ENCODE measurements around the gene MRPL4.

Gene MRPL4

DNA sequence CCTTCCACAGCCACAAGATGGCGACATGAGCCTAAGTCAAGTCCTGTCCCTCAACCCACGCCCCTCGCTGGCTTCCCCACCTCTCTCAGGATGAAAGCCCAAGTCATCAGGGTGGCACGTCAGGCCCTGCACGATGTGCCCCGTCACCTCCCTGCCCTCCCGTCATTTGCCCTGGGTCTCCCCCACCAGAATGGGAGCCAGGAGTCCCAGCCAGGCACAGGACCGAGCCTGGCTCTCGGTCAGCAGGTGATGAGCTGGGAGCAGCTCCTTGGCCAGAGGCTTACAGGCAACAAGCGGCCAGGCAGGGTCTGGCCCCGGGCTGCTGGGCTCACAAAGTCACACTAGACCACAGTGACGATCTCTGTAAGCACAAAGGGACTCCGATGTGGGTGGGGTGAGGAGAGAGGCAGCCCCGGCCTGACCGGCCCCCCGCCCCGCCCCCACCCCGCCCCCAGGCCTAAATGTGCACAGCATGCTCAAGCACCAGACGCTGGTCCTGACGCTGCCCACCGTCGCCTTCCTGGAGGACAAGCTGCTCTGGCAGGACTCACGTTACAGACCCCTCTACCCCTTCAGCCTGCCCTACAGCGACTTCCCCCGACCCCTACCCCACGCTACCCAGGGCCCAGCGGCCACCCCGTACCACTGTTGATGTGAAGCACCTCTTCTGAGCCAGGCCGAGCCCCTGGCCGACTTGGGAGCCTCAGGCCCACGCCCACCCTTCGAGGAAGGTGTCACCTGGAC is 7.3 kb downstream of the MRPL4 start:
- Mint-ChIP-seq H3K27ac (peak overlapping the region; percentile 72), H3K27me3 (no peaks in the 10 kb centered on the region), H3K4me3 (no peak overlapping the region), H3K4me1 (peaks cover 14% of the 10 kb centered on the region), H3K36me3 (peaks cover 37% of the 10 kb centered on the region), H3K9me3 (no peaks in the 10 kb centered on the region)
- CTCF ChIA-PET: interaction anchor here (0.7 to 7.8 kb wide), 25 partner anchors 9 to 322 kb away, joined by 3 to 140 read pairs (median 5); partner anchors contain the start of genes CDC37, FDX2, ICAM1 and ICAM5
- peak; percentile 96 for DNase-seq

DNA sequence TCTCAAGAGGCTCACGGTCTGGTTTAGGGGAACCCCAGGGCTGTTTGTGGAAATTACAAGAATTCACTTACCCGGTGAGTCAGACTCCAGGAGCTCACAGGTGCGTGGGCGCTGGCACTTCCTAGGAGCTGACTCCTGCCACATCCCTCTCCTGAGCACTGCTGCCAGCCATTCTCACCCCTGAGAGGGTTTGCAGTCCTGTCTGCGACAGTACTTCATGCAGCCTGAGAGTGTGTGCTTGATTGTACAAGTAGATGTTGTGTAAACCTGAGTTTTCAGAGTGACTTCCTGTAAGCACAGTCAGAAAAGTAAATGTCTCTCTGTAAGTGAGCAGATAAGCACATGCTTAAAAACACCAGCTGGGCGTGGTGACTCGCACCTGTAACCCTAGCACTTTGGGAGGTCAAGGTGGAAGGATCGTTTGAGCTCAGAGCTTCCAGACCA is 8.1 kb downstream of the MRPL4 start:
- CTCF ChIA-PET: interaction anchor here (0.9 to 7.8 kb wide), 14 partner anchors 10 to 321 kb away, joined by 3 to 140 read pairs (median 4); partner anchors contain the start of genes ICAM1 and TYK2
- Mint-ChIP-seq H3K4me3 (no peak overlapping the region), H3K36me3 (peaks cover 31% of the 10 kb centered on the region), H3K9me3 (no peaks in the 10 kb centered on the region), H3K27me3 (no peaks in the 10 kb centered on the region), H3K4me1 (peaks cover 11% of the 10 kb centered on the region), H3K27ac (peak overlapping the region; percentile 72)
- DNase-seq: peak; percentile 36

DNA sequence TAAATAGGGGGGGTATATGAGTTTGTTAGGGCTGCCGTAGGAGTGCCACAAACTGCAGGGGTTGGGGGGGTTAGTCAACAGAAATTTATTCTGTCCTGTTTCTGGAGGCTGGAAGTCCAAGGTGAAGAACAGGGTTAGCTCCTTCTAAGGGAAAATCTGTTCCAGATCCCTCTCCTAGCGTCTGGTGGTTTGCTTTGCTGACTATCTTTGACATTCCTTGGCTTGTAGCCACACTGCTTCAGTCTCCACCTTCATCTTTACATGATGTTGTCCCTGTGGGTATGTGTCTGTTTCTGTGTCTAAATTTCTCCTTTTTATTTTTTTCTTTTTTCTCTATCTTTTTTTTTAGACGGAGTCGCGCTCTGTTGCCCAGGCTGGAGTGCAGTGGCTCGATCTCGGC is 10.8 kb downstream of the MRPL4 start:
- peaks cover 15% of the 10 kb centered on the region for H3K36me3 Mint-ChIP-seq
- CTCF ChIA-PET: interaction anchor here (7.8 kb wide), 1 partner anchor 124 kb away, joined by 140 read pairs; no protein-coding TSS in a partner anchor
- H3K27me3 Mint-ChIP-seq: no peaks in the 10 kb centered on the region
- H3K4me1 Mint-ChIP-seq: peaks cover 11% of the 10 kb centered on the region
- no peak for DNase-seq
- no peak overlapping the region for H3K4me3 Mint-ChIP-seq
- H3K9me3 Mint-ChIP-seq: no peaks in the 10 kb centered on the region
- H3K27ac Mint-ChIP-seq: no peak overlapping the region

DNA sequence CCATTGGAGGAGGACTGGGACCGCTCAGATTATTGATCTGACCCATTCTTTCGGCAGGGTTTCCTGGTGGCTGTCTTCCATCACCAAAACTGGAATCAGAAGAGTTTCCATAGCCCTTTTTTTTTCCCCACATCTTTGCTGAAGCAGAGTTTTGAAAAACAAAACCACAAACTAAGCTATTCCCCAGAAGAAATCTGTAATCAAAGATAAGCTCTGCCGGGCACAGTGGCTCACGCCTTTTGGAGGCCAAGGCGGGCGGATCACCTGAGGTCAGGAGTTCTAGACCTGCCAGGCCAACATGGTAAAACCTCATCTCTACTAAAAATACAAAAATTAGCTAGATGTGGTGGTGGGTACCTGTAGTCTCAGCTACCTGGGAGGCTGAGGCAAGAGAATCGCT is 14.7 kb downstream of the MRPL4 start:
- no peaks in the 10 kb centered on the region for H3K9me3 Mint-ChIP-seq
- H3K4me3 Mint-ChIP-seq: no peak overlapping the region
- CTCF ChIA-PET: interaction anchor here (6.6 to 7.3 kb wide), 2 partner anchors 120 to 125 kb away, joined by 69 to 133 read pairs; no protein-coding TSS in a partner anchor
- H3K27ac Mint-ChIP-seq: no peak overlapping the region
- no peak for DNase-seq
- no peaks in the 10 kb centered on the region for H3K36me3 Mint-ChIP-seq
- peaks cover 13% of the 10 kb centered on the region for H3K27me3 Mint-ChIP-seq
- peaks cover 25% of the 10 kb centered on the region for H3K4me1 Mint-ChIP-seq

DNA sequence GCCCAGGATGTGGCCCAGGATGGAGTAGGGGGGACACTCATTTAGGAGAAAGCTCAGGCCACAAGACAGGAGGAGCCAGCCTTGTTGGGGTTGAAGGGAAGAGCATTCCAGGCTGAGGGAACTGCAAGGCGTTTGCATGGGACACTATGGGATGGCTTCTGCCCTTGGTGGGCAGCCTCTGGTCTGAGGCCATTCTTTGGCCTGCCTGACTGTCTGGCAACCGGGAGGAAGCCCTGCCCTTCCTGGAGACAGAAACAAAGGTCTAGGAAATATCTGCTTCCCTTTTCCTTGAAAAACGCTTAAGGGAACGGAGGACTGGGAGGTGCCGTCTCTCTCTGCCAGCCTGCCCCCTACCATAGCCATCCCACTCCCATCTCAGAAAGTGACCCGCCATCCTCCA is 16.1 kb downstream of the MRPL4 start:
- Mint-ChIP-seq H3K9me3 (no peaks in the 10 kb centered on the region), H3K27me3 (peaks cover 13% of the 10 kb centered on the region), H3K27ac (no peak overlapping the region), H3K4me3 (no peak overlapping the region), H3K4me1 (peaks cover 37% of the 10 kb centered on the region), H3K36me3 (no peaks in the 10 kb centered on the region)
- no peak for DNase-seq
- CTCF ChIA-PET: interaction anchor here (0.7 to 7.3 kb wide), 4 partner anchors 8 to 124 kb away, joined by 3 to 133 read pairs (median 67); no protein-coding TSS in a partner anchor

DNA sequence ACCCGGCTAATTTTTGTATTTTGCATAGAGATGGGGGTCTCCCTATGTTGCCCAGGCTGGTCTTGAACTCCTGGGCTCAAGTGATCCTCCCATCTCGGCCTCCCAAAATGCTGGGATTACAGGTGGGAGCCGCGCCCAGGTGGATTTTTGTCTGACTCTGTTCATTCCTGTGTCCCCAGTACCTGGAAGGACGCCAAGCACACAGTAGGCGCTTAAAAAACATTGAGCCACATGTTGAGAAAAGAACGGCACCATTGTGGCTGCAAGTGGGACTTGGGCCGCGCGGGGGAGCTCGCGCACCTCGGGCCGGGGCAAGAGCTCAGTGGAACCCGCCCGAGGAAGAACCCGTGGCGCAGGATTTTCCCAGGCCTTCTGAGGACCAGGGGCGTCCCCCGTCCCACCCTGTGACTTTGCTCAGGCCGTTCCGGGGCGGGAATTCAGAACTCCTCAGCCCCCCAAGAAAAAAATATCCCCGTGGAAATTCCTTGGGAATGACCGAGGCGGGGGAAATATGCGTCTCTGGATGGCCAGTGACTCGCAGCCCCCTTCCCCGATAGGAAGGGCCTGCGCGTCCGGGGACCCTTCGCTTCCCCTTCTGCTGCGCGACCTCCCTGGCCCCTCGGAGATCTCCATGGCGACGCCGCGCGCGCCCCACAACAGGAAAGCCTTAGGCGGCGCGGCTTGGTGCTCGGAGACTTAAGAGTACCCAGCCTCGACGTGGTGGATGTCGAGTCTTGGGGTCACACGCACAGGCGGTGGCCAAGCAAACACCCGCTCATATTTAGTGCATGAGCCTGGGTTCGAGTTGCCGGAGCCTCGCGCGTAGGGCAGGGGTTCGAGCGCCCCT is 17.5 kb downstream of the MRPL4 start:
- Mint-ChIP-seq H3K36me3 (peaks cover 3% of the 10 kb centered on the region), H3K4me1 (peaks cover 40% of the 10 kb centered on the region), H3K4me3 (peak overlapping the region; percentile 79), H3K9me3 (no peaks in the 10 kb centered on the region), H3K27me3 (peaks cover 13% of the 10 kb centered on the region), H3K27ac (peak overlapping the region; percentile 89)
- CTCF ChIA-PET: interaction anchor here (0.6 to 7.3 kb wide), 14 partner anchors 9 to 157 kb away, joined by 3 to 133 read pairs (median 12); partner anchors contain the start of genes CDC37, ICAM4 and ICAM5
- DNase-seq: peak; percentile 90

DNA sequence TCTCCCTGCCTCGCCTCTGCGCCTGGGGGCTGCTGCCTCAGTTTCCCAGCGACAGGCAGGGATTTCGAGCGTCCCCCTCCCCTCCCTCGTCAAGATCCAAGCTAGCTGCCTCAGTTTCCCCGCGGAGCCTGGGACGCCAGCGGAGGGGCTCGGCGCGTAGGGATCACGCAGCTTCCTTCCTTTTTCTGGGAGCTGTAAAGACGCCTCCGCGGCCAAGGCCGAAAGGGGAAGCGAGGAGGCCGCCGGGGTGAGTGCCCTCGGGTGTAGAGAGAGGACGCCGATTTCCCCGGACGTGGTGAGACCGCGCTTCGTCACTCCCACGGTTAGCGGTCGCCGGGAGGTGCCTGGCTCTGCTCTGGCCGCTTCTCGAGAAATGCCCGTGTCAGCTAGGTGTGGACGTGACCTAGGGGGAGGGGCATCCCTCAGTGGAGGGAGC is 18.2 kb downstream of the MRPL4 start:
- DNase-seq: peak; percentile 82
- peaks cover 8% of the 10 kb centered on the region for H3K36me3 Mint-ChIP-seq

DNA sequence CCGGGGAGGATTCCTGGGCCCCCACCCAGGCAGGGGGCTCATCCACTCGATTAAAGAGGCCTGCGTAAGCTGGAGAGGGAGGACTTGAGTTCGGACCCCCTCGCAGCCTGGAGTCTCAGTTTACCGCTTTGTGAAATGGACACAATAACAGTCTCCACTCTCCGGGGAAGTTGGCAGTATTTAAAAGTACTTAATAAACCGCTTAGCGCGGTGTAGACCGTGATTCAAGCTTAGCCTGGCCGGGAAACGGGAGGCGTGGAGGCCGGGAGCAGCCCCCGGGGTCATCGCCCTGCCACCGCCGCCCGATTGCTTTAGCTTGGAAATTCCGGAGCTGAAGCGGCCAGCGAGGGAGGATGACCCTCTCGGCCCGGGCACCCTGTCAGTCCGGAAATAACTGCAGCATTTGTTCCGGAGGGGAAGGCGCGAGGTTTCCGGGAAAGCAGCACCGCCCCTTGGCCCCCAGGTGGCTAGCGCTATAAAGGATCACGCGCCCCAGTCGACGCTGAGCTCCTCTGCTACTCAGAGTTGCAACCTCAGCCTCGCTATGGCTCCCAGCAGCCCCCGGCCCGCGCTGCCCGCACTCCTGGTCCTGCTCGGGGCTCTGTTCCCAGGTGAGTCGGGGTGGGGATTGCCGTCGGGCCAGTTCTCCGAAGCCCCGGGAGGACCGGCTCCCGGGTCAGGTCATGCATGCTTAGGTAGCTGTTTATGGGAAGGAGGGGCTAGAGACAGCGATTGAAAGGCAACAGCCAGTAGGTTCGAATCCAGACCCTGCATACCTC is 18.8 kb downstream of the MRPL4 start, which contains the start of gene ICAM1:
ICAM1 (plus strand) TSS at position 505 of the 779 bp plus-strand sequence; CDS start at position 545, 40 bp downstream.
- peaks cover 43% of the 10 kb centered on the region for H3K4me1 Mint-ChIP-seq
- CTCF ChIA-PET: interaction anchor here (0.5 to 7.3 kb wide), 23 partner anchors 9 to 282 kb away, joined by 3 to 133 read pairs (median 5); partner anchors contain the start of genes ICAM4, ICAM5, RAVER1 and TYK2
- peak within 1 kb of the TSS; percentile 79 for H3K4me3 Mint-ChIP-seq
- peaks cover 10% of the 10 kb centered on the region for H3K36me3 Mint-ChIP-seq
- H3K9me3 Mint-ChIP-seq: no peaks in the 10 kb centered on the region
- peak; percentile 86 for DNase-seq
- peak within 1 kb of the TSS; percentile 89 for H3K27ac Mint-ChIP-seq
- peaks cover 13% of the 10 kb centered on the region for H3K27me3 Mint-ChIP-seq

More for the DNA sequence above, 18.2 kb downstream of the MRPL4 start:
- Mint-ChIP-seq H3K4me1 (peaks cover 43% of the 10 kb centered on the region), H3K9me3 (no peaks in the 10 kb centered on the region), H3K4me3 (peak overlapping the region; percentile 79), H3K27me3 (peaks cover 13% of the 10 kb centered on the region), H3K27ac (peak overlapping the region; percentile 89)
- CTCF ChIA-PET: interaction anchor here (0.5 to 7.3 kb wide), 14 partner anchors 10 to 171 kb away, joined by 3 to 133 read pairs (median 12); partner anchors contain the start of genes ICAM4, ICAM5 and TYK2

DNA sequence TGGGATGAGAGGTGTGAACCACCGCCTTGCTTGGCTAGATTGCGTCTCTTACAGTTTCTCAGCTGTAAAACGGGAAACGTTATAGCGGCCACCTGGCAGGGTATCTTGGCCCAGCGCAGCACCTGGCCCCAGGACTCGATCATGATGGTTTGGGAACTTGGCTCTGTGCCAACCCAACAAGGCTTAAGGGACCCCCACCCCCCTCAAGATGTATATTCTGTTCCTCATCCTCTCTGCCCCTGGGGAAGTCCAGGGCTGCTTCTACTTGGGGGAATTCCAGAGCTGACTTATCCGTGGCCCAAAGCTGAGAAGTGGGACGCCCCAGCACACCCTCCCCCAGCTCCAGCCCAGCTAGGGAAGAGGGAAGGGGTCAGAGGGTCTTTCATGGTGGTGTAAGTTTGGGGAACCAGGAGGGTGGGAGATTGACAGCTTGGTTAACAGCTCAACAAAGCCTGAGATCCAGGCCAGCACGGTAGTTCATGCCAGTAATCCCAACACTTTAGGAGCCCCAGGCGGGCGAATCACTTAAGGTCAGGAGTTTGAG is 19.6 kb downstream of the MRPL4 start:
- CTCF ChIA-PET: interaction anchor here (0.6 to 7.3 kb wide), 18 partner anchors 9 to 281 kb away, joined by 3 to 133 read pairs (median 6); partner anchors contain the start of genes ICAM4, ICAM5, RAVER1 and TYK2
- Mint-ChIP-seq H3K27me3 (peaks cover 13% of the 10 kb centered on the region), H3K4me3 (peak overlapping the region; percentile 79), H3K9me3 (no peaks in the 10 kb centered on the region), H3K36me3 (peaks cover 10% of the 10 kb centered on the region), H3K4me1 (peaks cover 43% of the 10 kb centered on the region), H3K27ac (peak overlapping the region; percentile 89)
- peak; percentile 38 for DNase-seq

DNA sequence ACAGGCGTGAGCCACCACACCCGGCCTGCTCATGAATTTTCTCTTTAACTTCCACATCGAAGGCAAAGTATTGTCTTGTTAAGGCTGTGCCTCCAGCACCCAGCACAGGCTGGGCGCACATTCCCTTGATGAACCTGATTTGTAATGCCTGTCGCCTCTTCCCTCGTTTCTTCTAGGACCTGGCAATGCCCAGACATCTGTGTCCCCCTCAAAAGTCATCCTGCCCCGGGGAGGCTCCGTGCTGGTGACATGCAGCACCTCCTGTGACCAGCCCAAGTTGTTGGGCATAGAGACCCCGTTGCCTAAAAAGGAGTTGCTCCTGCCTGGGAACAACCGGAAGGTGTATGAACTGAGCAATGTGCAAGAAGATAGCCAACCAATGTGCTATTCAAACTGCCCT is 22.6 kb downstream of the MRPL4 start:
- H3K36me3 Mint-ChIP-seq: peaks cover 21% of the 10 kb centered on the region
- no peaks in the 10 kb centered on the region for H3K27me3 Mint-ChIP-seq
- H3K4me3 Mint-ChIP-seq: no peak overlapping the region
- peaks cover 49% of the 10 kb centered on the region for H3K4me1 Mint-ChIP-seq
- no peaks in the 10 kb centered on the region for H3K9me3 Mint-ChIP-seq
- no peak for DNase-seq
- CTCF ChIA-PET: no interaction called here
- H3K27ac Mint-ChIP-seq: no peak overlapping the region

DNA sequence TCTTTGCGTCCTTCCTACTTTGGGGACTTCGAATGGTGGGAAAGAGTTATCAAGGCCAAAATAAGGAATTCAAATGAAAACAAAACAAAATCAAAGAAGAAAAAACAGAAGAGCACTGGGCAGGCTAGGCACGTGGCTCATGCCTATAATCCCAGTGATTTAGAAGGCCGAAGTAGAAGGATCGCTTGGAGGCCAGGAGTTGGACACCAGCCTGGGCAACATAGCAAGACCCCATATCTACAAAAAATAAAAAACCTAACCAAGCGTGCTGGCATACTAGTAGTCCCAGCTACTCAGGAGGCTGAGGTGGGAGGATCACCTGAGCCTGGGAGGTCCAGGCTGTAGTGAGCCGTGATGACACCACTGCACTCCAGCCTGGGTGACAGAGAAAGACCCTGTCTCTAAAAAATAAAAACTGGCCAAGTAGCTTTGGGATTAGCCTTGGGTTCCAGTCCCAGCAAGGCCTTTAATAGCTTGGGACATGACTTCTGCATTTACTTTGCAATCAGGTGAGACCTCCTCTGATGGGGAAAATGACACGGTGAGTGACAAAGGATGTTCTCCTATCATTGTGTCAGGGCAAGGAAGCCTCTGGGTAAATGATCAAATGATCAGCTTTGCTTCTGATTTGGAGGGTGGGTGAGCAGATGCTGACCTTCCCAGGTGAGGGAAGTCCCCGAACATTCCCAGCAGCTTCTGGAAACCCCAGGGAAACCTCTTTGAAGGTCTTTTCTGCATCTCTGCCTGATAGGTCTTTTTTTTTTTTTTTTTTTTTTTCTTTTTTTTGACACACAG is 26.0 kb downstream of the MRPL4 start:
- Mint-ChIP-seq H3K4me3 (no peak overlapping the region), H3K27me3 (no peaks in the 10 kb centered on the region), H3K36me3 (peaks cover 28% of the 10 kb centered on the region), H3K27ac (no peak overlapping the region), H3K4me1 (peaks cover 25% of the 10 kb centered on the region), H3K9me3 (no peaks in the 10 kb centered on the region)
- CTCF ChIA-PET: interaction anchor here (0.6 to 0.8 kb wide), 3 partner anchors 19 to 111 kb away, joined by 3 read pairs; no protein-coding TSS in a partner anchor
- no peak for DNase-seq

DNA sequence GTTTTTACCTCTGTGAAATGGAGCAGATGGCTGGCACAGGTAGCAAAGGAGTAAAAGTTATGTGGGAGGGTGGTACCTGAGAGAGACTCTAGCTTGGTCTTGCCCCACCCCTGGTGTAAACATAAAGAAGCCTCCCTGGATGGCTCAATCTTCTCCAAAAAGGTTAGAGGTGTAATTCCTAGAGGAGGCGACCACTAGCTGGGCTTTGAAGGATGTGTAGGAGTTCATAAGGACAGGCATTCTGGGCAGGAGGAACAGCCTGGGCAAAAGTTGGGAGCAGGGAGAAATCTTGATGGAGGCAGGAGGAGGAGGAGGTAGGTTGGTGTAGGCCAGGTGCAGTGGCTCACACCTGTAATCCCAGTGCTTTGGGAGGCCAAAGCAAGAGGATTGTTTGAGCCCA is 26.9 kb downstream of the MRPL4 start:
- CTCF ChIA-PET: interaction anchor here (0.7 to 2.8 kb wide), 2 partner anchors 9 to 20 kb away, joined by 3 to 15 read pairs; partner anchors contain the start of gene ICAM1
- H3K4me1 Mint-ChIP-seq: peaks cover 24% of the 10 kb centered on the region
- no peak overlapping the region for H3K27ac Mint-ChIP-seq
- no peak overlapping the region for H3K4me3 Mint-ChIP-seq
- no peaks in the 10 kb centered on the region for H3K9me3 Mint-ChIP-seq
- DNase-seq: no peak
- H3K27me3 Mint-ChIP-seq: no peaks in the 10 kb centered on the region
- H3K36me3 Mint-ChIP-seq: peaks cover 34% of the 10 kb centered on the region
